ENCODE measurements around the gene ACAT2.

- TF ChIP-seq, protein P1, sequence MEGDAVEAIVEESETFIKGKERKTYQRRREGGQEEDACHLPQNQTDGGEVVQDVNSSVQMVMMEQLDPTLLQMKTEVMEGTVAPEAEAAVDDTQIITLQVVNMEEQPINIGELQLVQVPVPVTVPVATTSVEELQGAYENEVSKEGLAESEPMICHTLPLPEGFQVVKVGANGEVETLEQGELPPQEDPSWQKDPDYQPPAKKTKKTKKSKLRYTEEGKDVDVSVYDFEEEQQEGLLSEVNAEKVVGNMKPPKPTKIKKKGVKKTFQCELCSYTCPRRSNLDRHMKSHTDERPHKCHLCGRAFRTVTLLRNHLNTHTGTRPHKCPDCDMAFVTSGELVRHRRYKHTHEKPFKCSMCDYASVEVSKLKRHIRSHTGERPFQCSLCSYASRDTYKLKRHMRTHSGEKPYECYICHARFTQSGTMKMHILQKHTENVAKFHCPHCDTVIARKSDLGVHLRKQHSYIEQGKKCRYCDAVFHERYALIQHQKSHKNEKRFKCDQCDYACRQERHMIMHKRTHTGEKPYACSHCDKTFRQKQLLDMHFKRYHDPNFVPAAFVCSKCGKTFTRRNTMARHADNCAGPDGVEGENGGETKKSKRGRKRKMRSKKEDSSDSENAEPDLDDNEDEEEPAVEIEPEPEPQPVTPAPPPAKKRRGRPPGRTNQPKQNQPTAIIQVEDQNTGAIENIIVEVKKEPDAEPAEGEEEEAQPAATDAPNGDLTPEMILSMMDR (IDR thresholded peaks at IDR 0.05): no peak
- no peak for TF ChIP-seq POLR2A (IDR thresholded peaks at IDR 0.05)
These were observed 5.3 kb upstream of the ACAT2 start for GRCh38 chr6:159756508-159756907.
